ENCODE data around the gene TMEM131L.
A peak's percentile ranks its signal among the peaks of the same experiment; 100 is the strongest.

TMEM131L gene

DNA sequence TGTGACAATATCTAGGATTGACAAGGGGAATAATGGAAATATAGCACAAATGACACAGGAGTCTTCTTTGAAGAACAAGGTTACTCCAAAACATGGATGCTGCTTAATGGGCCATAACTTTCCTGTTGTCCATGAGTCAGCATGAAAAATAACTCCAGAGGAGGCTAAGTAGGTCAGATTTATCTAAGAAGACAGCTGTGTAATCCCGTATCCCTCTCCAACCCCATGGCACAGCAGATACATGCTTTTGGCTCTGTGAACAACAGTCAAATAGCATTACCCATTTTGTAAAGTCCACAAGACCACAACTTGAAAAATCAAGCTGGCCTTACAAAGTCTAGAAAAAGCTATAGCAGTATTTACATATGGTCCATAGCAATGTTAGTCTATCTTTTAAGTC lies 2.1 kb upstream of the TMEM131L start:
- no peaks in the 10 kb centered on the region for H3K9me3 ChIP-seq (ENCODE audit: insufficient read depth, low read depth, low read length)
- H3K79me2 ChIP-seq (ENCODE audit: control insufficient read depth, insufficient read depth, low read length, poor library complexity), result no peaks in the 10 kb centered on the region
- H3K4me3 ChIP-seq (ENCODE audit: low read depth, low read length), result no peak overlapping the region
- H3K4ac ChIP-seq (ENCODE audit: low read depth, low read length), result no peak overlapping the region
- H3K79me1 ChIP-seq (ENCODE audit: low read length), result peaks cover 3% of the 10 kb centered on the region
- no peak overlapping the region for H3K9ac ChIP-seq (ENCODE audit: low read length)
- no peaks in the 10 kb centered on the region for H3K27me3 ChIP-seq (ENCODE audit: insufficient read depth, low read length)
- no peak overlapping the region for H2AK5ac ChIP-seq (ENCODE audit: low read length)
- no peak overlapping the region for H2BK120ac ChIP-seq (ENCODE audit: insufficient read depth, low read length, poor library complexity)
- H3K23ac ChIP-seq (ENCODE audit: low read length), result no peak overlapping the region
- no peak for DNase-seq
- no peak overlapping the region for H3K18ac ChIP-seq (ENCODE audit: low read length)
- no peak overlapping the region for H4K12ac ChIP-seq (ENCODE audit: low read depth, low read length)
- H2AFZ ChIP-seq (ENCODE audit: insufficient read depth, low read length, poor library complexity), result no peak overlapping the region
- no peak overlapping the region for H2BK5ac ChIP-seq (ENCODE audit: low read depth, low read length, poor library complexity)
- H3K36me3 ChIP-seq (ENCODE audit: control insufficient read depth in 1 of 2, insufficient read depth in 2 of 2, low read length in 2 of 2), result no peaks in the 10 kb centered on the region
- WGBS (ENCODE audit: extremely low coverage, insufficient coverage, insufficient read length), result no CpG with 5 or more reads among the region's 1 CpG
- H3K4me1 ChIP-seq (ENCODE audit: control insufficient read depth in 1 of 2, insufficient read depth in 2 of 2, low read length in 2 of 2), result peaks cover 5 to 6% of the 10 kb centered on the region in 2 experiments
- H3K27ac ChIP-seq (ENCODE audit: low read depth, low read length), result no peak overlapping the region
- H4K91ac ChIP-seq (ENCODE audit: low read depth, low read length), result no peak overlapping the region
- no peak overlapping the region for H2BK12ac ChIP-seq (ENCODE audit: low read length)
- no peak overlapping the region for H3K4me2 ChIP-seq (ENCODE audit: low read length)
- H4K8ac ChIP-seq (ENCODE audit: low read depth, low read length), result no peak overlapping the region
- no peak overlapping the region for H3K14ac ChIP-seq (ENCODE audit: low read length)

DNA sequence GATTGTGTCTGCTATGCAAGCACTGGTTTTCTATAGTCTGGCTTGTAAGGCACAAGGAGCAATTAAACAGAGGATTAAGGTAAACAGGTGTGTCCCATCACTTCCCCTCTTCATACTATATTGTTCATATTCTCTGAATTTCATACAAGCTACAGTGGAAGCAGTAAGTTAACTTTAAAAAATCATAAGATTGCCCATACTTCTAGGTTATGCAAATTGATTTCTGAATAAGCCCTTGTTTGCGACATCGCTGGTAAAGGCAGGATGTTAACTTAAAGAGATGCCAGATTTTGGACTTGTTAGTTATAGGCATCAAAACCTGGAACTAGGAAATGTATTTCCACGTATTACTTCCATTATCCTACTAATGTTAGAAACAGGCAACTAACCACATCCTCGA lies 1.0 kb upstream of the TMEM131L start:
- peaks cover 5 to 6% of the 10 kb centered on the region in 2 experiments for H3K4me1 ChIP-seq (ENCODE audit: control insufficient read depth in 1 of 2, insufficient read depth in 2 of 2, low read length in 2 of 2)
- no CpG with 5 or more reads among the region's 4 CpGs for WGBS (ENCODE audit: extremely low coverage, insufficient coverage, insufficient read length)

DNA sequence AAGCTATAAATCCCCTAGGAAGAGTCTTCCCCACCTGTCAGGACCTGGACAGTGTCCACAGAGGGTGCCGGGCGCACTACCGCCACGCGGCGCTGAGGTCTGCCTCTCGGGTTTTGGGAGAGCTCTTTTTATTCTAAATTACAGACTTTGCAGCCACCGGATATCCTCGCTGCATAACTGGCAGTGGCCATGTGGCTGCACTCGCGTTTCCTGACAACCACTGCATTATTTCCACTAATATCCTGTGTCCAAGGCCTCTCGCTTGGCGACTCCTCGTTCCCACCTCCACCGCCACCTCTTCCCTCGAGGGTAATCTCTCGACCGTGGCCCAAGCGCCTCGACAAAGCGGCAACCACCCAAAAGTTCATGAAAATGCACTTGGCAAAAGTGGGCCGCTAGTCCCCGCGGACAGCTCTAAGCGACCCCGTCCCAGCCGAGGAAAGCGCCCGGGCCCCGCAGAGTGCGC lies 512 bp upstream of the TMEM131L start:
- no peak overlapping the region for H3K14ac ChIP-seq (ENCODE audit: low read length)
- H3K4me2 ChIP-seq (ENCODE audit: low read length), result peak overlapping the region; percentile 87
- H3K27me3 ChIP-seq (ENCODE audit: insufficient read depth, low read length), result no peaks in the 10 kb centered on the region
- H4K8ac ChIP-seq (ENCODE audit: low read depth, low read length), result peak overlapping the region; percentile 22
- peak overlapping the region; percentile 77 for H3K4me3 ChIP-seq (ENCODE audit: low read depth, low read length)
- no peak overlapping the region for H2BK12ac ChIP-seq (ENCODE audit: low read length)
- no peak overlapping the region for H3K18ac ChIP-seq (ENCODE audit: low read length)
- peak in 1 of 2 donors; percentile 31 for DNase-seq
- H3K23ac ChIP-seq (ENCODE audit: low read length), result no peak overlapping the region
- no peak overlapping the region for H3K4ac ChIP-seq (ENCODE audit: low read depth, low read length)
- H3K4me1 ChIP-seq (ENCODE audit: control insufficient read depth in 1 of 2, insufficient read depth in 2 of 2, low read length in 2 of 2), result peaks cover 5 to 6% of the 10 kb centered on the region in 2 experiments
- no CpG with 5 or more reads among the region's 31 CpGs for WGBS (ENCODE audit: extremely low coverage, insufficient coverage, insufficient read length)
- H4K91ac ChIP-seq (ENCODE audit: low read depth, low read length), result no peak overlapping the region
- H4K12ac ChIP-seq (ENCODE audit: low read depth, low read length), result peak overlapping the region; percentile 40
- H3K36me3 ChIP-seq (ENCODE audit: control insufficient read depth in 1 of 2, insufficient read depth in 2 of 2, low read length in 2 of 2), result no peaks in the 10 kb centered on the region
- H3K79me2 ChIP-seq (ENCODE audit: control insufficient read depth, insufficient read depth, low read length, poor library complexity), result no peaks in the 10 kb centered on the region
- H3K79me1 ChIP-seq (ENCODE audit: low read length), result peaks cover 3% of the 10 kb centered on the region
- no peaks in the 10 kb centered on the region for H3K9me3 ChIP-seq (ENCODE audit: insufficient read depth, low read depth, low read length)
- H2BK120ac ChIP-seq (ENCODE audit: insufficient read depth, low read length, poor library complexity), result no peak overlapping the region
- H2AK5ac ChIP-seq (ENCODE audit: low read length), result no peak overlapping the region
- no peak overlapping the region for H2BK5ac ChIP-seq (ENCODE audit: low read depth, low read length, poor library complexity)
- no peak overlapping the region for H3K27ac ChIP-seq (ENCODE audit: low read depth, low read length)
- no peak overlapping the region for H3K9ac ChIP-seq (ENCODE audit: low read length)
- peak overlapping the region; percentile 44 for H2AFZ ChIP-seq (ENCODE audit: insufficient read depth, low read length, poor library complexity)

More for the DNA sequence above, 1.0 kb upstream of the TMEM131L start:
- Histone ChIP-seq H3K27ac (ENCODE audit: low read depth, low read length) (no peak overlapping the region), H3K4me2 (ENCODE audit: low read length) (peak overlapping the region; percentile 87), H4K91ac (ENCODE audit: low read depth, low read length) (no peak overlapping the region), H4K12ac (ENCODE audit: low read depth, low read length) (no peak overlapping the region), H2AFZ (ENCODE audit: insufficient read depth, low read length, poor library complexity) (no peak overlapping the region), H2BK120ac (ENCODE audit: insufficient read depth, low read length, poor library complexity) (no peak overlapping the region), H3K9me3 (ENCODE audit: insufficient read depth, low read depth, low read length) (no peaks in the 10 kb centered on the region), H4K8ac (ENCODE audit: low read depth, low read length) (no peak overlapping the region), H3K4me3 (ENCODE audit: low read depth, low read length) (no peak overlapping the region), H2AK5ac (ENCODE audit: low read length) (no peak overlapping the region), H3K79me1 (ENCODE audit: low read length) (peaks cover 3% of the 10 kb centered on the region), H3K23ac (ENCODE audit: low read length) (no peak overlapping the region), H3K27me3 (ENCODE audit: insufficient read depth, low read length) (no peaks in the 10 kb centered on the region), H3K36me3 (ENCODE audit: control insufficient read depth in 1 of 2, insufficient read depth in 2 of 2, low read length in 2 of 2) (no peaks in the 10 kb centered on the region), H3K9ac (ENCODE audit: low read length) (no peak overlapping the region), H3K14ac (ENCODE audit: low read length) (no peak overlapping the region), H2BK5ac (ENCODE audit: low read depth, low read length, poor library complexity) (no peak overlapping the region), H3K79me2 (ENCODE audit: control insufficient read depth, insufficient read depth, low read length, poor library complexity) (no peaks in the 10 kb centered on the region), H3K4ac (ENCODE audit: low read depth, low read length) (no peak overlapping the region), H2BK12ac (ENCODE audit: low read length) (no peak overlapping the region), H3K18ac (ENCODE audit: low read length) (no peak overlapping the region)
- no peak for DNase-seq

DNA sequence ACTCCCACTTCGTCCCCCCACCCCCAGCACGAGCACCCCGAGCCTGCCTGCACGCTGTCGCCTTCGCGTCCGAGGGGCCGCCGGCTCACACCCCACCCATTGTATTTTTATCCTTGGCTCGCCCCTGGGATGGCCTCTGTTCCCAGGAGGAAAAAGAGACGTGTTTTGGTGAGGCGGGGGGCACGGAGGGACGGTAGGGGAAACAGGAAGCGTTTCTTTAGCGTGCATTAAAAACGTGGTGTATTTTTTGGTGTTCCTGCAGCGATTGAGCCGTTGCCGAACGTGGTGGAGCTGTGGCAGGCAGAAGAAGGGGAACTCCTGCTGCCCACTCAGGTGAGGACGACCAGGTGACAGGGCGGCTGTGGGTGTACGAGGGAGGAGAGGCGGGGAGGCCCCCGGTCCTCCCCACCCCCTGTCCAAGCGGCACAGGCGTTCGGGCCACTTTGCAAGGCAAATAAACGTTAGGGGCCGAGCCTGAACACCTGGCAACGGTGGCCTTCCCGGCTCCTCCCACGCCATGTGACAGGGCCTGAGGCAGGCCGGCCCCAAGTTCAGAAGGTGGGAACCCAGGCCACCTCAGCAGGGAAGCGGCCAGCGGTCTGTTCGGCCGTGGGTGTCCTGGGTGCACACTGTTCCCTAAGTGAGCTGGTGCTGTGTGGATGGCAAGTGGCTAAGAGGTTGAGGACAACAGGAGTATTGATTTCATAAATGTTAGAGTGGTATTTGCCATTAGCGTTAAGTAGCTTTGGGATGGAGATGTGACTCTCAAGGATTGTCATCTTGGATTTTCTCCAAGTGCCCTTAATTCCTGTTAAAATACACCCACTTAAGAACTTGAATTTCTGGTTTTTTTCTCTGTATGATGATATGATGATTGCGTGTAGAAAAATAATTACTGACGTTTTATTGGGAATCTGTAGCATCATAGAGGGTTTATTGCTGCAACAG lies 1.1 kb downstream of the TMEM131L start:
- Histone ChIP-seq H3K9me3 (ENCODE audit: insufficient read depth, low read depth, low read length) (no peaks in the 10 kb centered on the region), H4K91ac (ENCODE audit: low read depth, low read length) (peak overlapping the region; percentile 0), H3K18ac (ENCODE audit: low read length) (peak overlapping the region; percentile 49), H2BK5ac (ENCODE audit: low read depth, low read length, poor library complexity) (no peak overlapping the region), H2AK5ac (ENCODE audit: low read length) (no peak overlapping the region), H3K27me3 (ENCODE audit: insufficient read depth, low read length) (no peaks in the 10 kb centered on the region), H3K4me3 (ENCODE audit: low read depth, low read length) (peak overlapping the region; percentile 89), H4K12ac (ENCODE audit: low read depth, low read length) (peak overlapping the region; percentile 1), H2BK120ac (ENCODE audit: insufficient read depth, low read length, poor library complexity) (no peak overlapping the region), H3K79me1 (ENCODE audit: low read length) (peaks cover 3% of the 10 kb centered on the region), H3K4me1 (ENCODE audit: control insufficient read depth in 1 of 2, insufficient read depth in 2 of 2, low read length in 2 of 2) (peaks cover 5 to 6% of the 10 kb centered on the region in 2 experiments), H3K4ac (ENCODE audit: low read depth, low read length) (peak overlapping the region; percentile 15), H2AFZ (ENCODE audit: insufficient read depth, low read length, poor library complexity) (peak overlapping the region; percentile 46), H2BK12ac (ENCODE audit: low read length) (no peak overlapping the region), H3K79me2 (ENCODE audit: control insufficient read depth, insufficient read depth, low read length, poor library complexity) (no peaks in the 10 kb centered on the region), H4K8ac (ENCODE audit: low read depth, low read length) (no peak overlapping the region), H3K36me3 (ENCODE audit: control insufficient read depth in 1 of 2, insufficient read depth in 2 of 2, low read length in 2 of 2) (no peaks in the 10 kb centered on the region), H3K4me2 (ENCODE audit: low read length) (peak overlapping the region; percentile 88), H3K14ac (ENCODE audit: low read length) (peak overlapping the region; percentile 19), H3K23ac (ENCODE audit: low read length) (no peak overlapping the region), H3K9ac (ENCODE audit: low read length) (peak overlapping the region; percentile 1), H3K27ac (ENCODE audit: low read depth, low read length) (no peak overlapping the region)
- WGBS (ENCODE audit: extremely low coverage, insufficient coverage, insufficient read length), result no CpG with 5 or more reads among the region's 43 CpGs
- peak in 1 of 2 donors; percentile 57 for DNase-seq
